NOMO-1 treated with DMSO at 0.1 percent for 48 hours (cell line): ENCODE data around the gene CHST12.
"Not testable (repeated sequence)": the region's sequence is repeated elsewhere in the genome, so short reads cannot be mapped to it uniquely, and the experiment has no call there.

Experiments
- DNase-seq: peaks from one replicate; lab custom pipeline; 2025; ENCODE audit not compliant: unreplicated experiment; lab: John Stamatoyannopoulos, UW

The CHST12 gene

GRCh38 chr7:2453849-2454248 lies 50.4 kb downstream of the CHST12 start:
- DNase-seq = not testable (repeated sequence)

GRCh38 chr7:2459674-2460073 lies 56.3 kb downstream of the CHST12 start:
- no peak for DNase-seq

- no peak for DNase-seq
Measured at GRCh38 chr7:2460188-2460587, 56.8 kb downstream of the CHST12 start.

- no peak for DNase-seq
Measured at GRCh38 chr7:2460641-2461040, 57.2 kb downstream of the CHST12 start.

GRCh38 chr7:2461268-2462026 lies 58.0 kb downstream of the CHST12 start:
- DNase-seq = no peak

- DNase-seq = no peak
Measured at GRCh38 chr7:2462731-2463130, 59.3 kb downstream of the CHST12 start.

GRCh38 chr7:2465928-2466327 lies 62.5 kb downstream of the CHST12 start:
- no peak for DNase-seq

- no peak for DNase-seq
Measured at GRCh38 chr7:2466675-2467074, 63.3 kb downstream of the CHST12 start.

- DNase-seq = no peak
Measured at GRCh38 chr7:2468227-2468626, 64.8 kb downstream of the CHST12 start.

- DNase-seq = not testable (repeated sequence)
Measured at GRCh38 chr7:2469460-2470203, 66.2 kb downstream of the CHST12 start.

- DNase-seq = no peak
Measured at GRCh38 chr7:2470204-2471021, 67.0 kb downstream of the CHST12 start.

- no peak for DNase-seq
Measured at GRCh38 chr7:2471022-2471329, 67.6 kb downstream of the CHST12 start.

- DNase-seq = no peak
Measured at GRCh38 chr7:2471396-2471795, 68.0 kb downstream of the CHST12 start.

GRCh38 chr7:2472739-2473138 lies 69.3 kb downstream of the CHST12 start:
- no peak for DNase-seq

GRCh38 chr7:2473496-2474180 lies 70.2 kb downstream of the CHST12 start:
- DNase-seq = no peak

GRCh38 chr7:2474224-2474623 lies 70.8 kb downstream of the CHST12 start:
- DNase-seq = no peak

- DNase-seq = no peak
Measured at GRCh38 chr7:2474813-2475677, 71.6 kb downstream of the CHST12 start.

GRCh38 chr7:2475678-2476015 lies 72.2 kb downstream of the CHST12 start:
- no peak for DNase-seq

- no peak for DNase-seq
Measured at GRCh38 chr7:2476298-2476697, 72.9 kb downstream of the CHST12 start, which contains the start of gene GRIFIN. Gene GRIFIN, minus strand, starts transcription at chr7:2476398. Its CDS starts 15 bp downstream, at chr7:2476383.

GRCh38 chr7:2476776-2477446 lies 73.5 kb downstream of the CHST12 start:
- no peak for DNase-seq
